Stimulated activated CD8-positive, alpha-beta memory T cell treated with anti-CD3 and anti-CD28 coated beads, Interleukin-12 subunit alpha, Interleukin-12 subunit beta, amount 100 ng/mL, for 24 hours (primary cell): ENCODE results near the gene GSAP.
"Not testable (repeated sequence)": the region's sequence is repeated elsewhere in the genome, so short reads cannot be mapped to it uniquely, and the experiment has no call there.

Experiments
- DNase-seq: peaks from one replicate; pipeline ENCODE4 v3.0.0-alpha.2; 2020; ENCODE audit errors: extremely low read depth

GSAP gene

DNA sequence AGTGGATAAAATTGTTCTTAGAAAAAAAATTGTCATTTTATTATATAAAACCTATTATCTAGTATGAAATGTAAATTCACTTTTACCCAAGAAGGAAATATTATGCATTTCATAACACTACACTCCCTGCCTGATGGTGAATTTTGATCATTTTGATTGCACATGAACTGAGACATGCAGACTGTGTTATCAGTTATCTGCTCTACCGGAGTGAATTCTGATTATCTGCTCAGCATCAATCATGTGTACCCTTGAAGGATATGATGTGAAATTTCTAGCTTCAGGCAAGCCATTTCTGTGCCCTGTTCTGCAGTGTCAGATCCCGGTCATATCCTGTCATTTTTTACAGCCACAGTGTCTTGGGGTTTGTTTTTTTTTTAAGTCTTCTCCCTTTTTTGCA lies 131.5 kb downstream of the GSAP start:
- no peak for DNase-seq

DNA sequence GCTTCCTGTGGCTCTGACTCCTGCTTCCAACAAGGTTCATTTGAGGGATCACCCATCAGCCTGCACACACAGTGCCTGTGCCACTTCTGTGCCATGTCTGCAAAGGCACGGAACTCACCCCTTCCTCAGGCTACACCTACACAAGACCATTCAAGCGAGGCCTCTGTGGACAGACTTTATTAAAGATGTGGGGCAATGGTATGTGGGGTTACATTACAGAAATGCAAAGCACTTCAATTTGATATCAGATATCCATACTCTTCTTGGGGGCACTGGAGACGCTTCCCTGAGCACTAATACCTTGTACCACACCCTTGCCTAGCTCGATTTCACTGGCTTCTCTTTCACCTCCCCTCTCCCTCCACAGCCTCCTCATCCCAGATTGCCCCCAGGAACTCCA lies 132.1 kb downstream of the GSAP start:
- no peak for DNase-seq

DNA sequence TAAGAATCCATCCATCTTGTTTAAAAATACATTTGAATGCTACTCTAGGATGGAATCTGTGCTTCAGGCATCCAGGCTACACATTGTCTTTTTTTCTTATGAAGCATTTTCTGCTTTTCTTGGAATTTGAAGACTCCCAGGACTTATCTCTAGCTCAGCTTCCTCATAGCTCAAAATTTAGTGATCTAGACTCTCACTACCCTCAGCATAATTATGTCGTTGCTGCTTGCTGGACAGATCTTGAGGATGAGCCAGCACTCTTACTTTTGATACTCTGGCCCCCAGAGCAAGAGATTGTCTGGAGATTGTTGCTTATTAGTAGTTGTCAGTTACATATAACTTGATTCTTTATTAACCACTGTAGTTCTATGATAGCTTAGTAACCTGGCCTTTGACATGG lies 133.3 kb downstream of the GSAP start:
- DNase-seq, result no peak

DNA sequence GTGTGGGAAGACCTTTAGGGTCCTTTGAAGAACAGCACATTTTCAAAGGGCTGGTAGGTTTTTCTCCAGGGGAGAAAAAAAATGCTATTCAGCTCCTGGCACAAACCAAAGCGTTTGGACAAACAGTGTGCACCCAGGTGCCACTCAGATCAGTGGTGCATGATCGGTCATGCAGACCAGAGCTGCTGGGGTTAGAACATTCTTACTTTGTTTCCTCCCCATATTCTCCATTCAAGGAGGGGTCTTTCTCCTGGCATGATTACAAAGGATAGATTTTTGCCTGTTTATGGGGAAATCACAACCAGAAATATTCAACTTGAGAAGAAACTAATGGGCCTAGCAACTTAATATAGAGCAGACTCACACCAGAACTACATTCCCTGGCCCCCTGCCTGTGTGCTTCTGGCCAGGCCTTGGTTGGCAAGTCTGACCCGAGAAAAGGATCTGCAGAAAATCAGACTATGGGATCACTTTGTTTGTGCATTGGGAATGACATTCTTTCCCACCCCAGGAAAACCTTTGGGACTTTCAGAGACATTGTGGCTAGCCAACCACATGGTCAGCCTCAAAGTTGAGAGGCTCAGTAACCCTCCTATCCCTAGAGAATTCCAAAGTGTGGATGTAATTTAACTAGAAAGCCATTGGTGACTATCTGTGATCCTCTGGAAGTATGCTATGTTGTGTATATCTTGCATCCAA lies 134.2 kb downstream of the GSAP start:
- DNase-seq, result no peak

DNA sequence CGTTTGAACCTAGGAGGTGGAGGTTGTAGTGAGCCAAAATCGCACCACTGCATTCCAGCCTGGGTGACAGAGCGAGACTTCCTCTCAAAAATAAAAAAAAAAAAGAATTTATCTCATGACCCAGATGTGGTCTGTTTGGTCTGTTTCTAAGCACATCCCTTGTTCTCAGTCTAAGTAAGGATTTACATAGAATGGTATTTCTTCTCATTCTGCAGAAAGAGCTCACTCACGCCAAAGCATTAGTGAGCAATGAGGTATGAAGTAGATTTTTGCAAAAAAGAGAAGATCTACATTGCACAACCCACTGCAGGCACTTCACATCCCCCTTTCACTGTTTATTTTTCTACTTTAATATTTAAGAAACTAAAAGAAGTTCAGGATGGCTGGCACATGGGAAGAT lies 140.0 kb downstream of the GSAP start:
- DNase-seq, result no peak

DNA sequence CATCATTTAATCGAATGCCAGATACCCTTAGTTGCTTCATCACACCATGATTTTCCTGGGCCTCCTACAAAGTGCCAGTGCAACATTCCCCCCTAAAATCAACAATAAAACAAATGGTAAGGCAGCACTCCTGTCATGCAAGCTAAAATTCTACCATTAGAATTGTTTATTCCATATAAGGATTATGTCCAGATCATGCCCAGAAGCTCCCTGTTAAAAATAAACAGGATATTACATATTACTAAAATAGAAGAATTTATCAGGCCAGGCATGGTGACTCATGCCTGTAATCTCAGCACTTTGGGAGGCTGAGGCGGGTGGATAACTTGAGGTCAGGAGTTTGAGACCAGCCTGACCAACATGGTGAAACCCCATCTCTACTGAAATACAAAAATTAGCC lies 140.5 kb downstream of the GSAP start:
- DNase-seq, result not testable (repeated sequence)

DNA sequence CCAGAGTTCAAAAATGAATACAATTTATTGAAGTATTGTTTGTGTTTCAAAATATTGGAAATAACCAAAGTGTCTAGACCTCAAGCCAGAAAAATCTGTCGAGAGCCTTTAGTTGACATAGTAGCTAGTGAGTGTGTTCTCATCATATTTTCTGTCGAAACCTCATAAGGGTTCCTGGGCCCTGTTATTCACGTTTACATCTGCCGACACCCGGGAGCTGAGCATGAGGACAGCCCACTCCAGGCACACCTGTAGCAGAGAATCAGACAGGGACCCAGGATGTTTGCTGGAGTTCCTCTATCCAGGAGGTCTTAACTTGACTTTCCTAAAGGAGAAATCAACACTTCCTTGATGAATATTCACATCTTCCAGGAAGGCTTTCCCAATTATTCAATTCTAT lies 144.4 kb downstream of the GSAP start:
- DNase-seq, result no peak

DNA sequence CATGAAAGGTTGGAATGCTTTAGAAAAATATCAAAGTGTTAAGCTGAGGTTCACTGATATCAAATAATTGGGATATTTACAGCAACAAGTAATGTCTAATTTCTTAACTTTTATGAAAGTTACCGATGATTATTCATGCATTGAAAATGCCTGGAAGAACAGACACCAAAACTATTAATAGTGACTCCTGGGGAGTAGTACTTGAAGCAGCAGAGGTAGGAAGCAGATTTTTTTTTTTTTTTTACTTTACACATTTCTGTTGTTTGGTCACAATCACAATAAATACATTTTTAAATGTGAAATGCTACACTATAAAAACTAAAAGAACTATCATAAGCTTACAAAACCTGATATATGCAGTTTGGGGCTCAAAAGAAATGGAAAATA lies 146.1 kb downstream of the GSAP start:
- DNase-seq, result no peak

DNA sequence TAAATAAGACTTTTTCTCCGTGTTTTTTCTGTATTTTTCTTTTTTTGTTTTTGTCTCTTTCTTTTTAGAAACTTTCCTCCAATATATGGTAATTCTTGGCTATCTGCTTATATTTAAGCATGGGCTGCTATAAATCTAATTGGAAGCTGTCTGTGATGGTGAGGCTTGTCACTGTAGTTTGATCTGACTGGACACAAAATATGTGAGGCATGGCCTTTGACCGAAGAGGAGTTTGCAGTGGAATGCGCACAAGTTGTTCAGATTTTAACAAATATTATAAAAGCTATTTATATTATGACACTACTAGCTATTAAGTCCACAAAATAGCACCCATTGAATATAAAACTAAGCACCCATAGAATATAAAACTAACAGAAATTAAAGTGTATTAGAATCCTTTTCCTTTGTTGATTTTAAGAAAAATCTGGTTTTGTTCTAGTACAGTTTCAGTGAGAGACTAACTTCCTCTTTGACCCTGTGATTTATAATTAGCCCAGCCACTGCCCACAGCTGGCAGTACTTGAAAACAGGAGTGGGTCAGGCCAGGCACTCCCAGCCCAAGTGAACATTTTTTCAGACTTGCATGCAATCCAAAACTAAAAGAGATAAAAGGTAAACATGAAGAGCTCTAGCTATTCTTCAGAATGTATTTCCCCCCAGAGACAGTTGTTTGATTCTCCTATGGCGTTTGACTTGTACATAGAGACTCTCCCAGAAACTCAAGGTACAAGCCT lies 146.6 kb downstream of the GSAP start:
- DNase-seq, result no peak

DNA sequence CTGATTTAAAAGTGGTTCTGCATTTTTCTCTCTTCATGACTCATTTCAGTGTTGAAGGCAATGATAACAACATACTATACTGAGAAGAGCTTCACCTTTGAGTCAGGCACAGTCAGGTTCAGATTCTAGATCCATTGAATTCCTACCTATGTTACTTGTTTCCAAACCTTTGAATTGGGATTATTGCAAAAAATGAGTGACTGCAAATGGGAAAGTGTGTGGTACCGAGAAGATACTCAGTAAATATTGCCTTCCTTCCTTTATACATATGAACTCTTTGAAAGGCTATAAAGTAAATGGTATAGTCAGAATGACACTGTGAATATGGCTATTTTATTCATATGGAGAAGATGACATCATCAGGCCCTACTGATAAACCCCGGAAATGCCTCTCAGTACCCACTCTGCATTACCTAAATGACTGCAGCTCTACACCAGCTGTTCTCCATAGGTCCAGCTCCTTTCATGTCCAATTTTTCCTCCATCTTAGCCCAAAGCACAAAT lies 149.8 kb downstream of the GSAP start:
- no peak for DNase-seq

DNA sequence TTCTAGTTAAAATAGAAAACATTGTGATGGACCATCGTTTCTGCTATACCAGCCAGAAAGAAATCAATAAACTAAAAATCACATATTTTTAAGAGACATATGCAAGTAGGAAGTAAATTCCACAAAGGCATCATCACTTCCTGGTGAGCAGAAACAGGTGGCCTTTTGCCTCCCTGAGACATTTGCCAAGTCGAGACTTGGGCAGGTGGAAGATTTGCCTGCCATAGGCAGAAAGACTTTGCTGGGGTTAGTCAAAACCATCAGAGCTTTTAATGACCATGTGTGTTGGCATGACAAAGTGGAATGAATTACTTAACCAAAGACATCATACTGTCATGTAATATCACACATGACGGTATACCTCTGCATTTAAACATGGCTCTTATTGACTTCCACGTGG lies 150.5 kb downstream of the GSAP start:
- no peak for DNase-seq

DNA sequence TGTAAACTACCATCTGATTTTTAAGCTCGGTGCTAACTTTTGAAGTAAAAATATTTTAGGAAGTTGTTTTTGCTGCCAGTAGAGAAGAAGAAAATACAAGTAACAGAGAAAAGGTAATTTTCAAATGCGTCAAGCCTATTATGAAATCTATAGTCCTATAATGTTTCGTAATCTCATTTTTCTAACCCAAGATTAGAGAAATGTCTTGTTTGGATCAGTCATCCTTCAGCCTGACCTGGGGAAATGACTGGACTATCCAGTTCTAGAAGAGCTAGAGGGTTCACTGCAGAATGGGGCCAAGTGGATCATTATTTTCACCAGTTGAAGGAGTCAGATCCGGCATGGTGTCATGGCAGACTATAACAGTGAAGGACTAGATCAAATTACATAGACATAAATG lies 153.8 kb downstream of the GSAP start:
- DNase-seq, result no peak
